Sigmoid colon (tissue), 7 donors: ENCODE results near the gene SYCE1L. TPM values are rescaled to one million over a fixed set of nuclear protein-coding genes. Genes with fewer than 3 reads are reported as not detected.

ENCODE experiments used
- DNase-seq: peaks from one replicate; pipeline ENCODE4 v3.0.0-alpha.2; 2019
- H3K27ac ChIP-seq, 4 donors: fragments of 200-600 bp; sonication (generic); one replicate each; pipeline ENCODE4 v1.5.1; 2016 to 2019; ENCODE audit warnings: mild to moderate bottlenecking in 1 of 4
- H3K27me3 ChIP-seq, 3 donors: fragments of 200-600 bp; sonication (generic); one replicate each; pipeline ENCODE4 v1.5.1; 2019; ENCODE audit warnings: mild to moderate bottlenecking in 1 of 3
- H3K36me3 ChIP-seq, 4 donors: fragments of 200-600 bp; sonication (generic); one replicate each; pipeline ENCODE4 v1.5.1; 2016 to 2019
- H3K4me1 ChIP-seq, 4 donors: fragments of 200-600 bp; sonication (generic); one replicate each; pipeline ENCODE4 v1.5.1; 2017 to 2019
- H3K4me3 ChIP-seq, 4 donors: fragments of 200-600 bp; sonication (generic); one replicate each; pipeline ENCODE4 v1.5.1; 2017 to 2019; ENCODE audit warnings: mild to moderate bottlenecking in 2 of 4, moderate library complexity in 1 of 4
- H3K9me3 ChIP-seq, 4 donors: fragments of 200-600 bp in 3 of 4; sonication (generic) in 3 of 4; one replicate each; pipeline versions ENCODE4 v1.5.1 to v1.6.1; 2013 to 2019
- CTCF ChIP-seq, 4 experiments: fragments of 450-650 bp in 3 of 4; fragments of 200-600 bp in 1 of 4; IDR thresholded peaks; one replicate each; pipeline ENCODE4 v1.5.1; 2016 to 2019; ENCODE audit warnings: antibody characterized with exemption in 4 of 4, mild to moderate bottlenecking in 3 of 4, moderate library complexity in 2 of 4
- EP300 ChIP-seq, 4 donors: sonication (generic); formaldehyde crosslinking; IDR thresholded peaks; one replicate each; pipeline ENCODE4 v1.6.1; 2017; ENCODE audit warnings: antibody characterized with exemption in 4 of 4
- POLR2A ChIP-seq, 2 donors: fragments of 450-650 bp; IDR thresholded peaks; one replicate each; pipeline ENCODE4 v1.6.1; 2016; ENCODE audit warnings: antibody characterized with exemption in 2 of 2, mild to moderate bottlenecking in 2 of 2, moderate library complexity in 2 of 2
- POLR2AphosphoS5 ChIP-seq, 4 donors: sonication (generic); formaldehyde crosslinking; IDR thresholded peaks; one replicate each; pipeline ENCODE4 v1.6.1; 2017; ENCODE audit warnings: antibody characterized with exemption in 4 of 4
- WGBS, 2 donors: extraction: QIAGEN DNeasy Blood & Tissue Kit; methylation state at CpG; one replicate each; pipeline ENCODE4 v1.1.7; 2013; 5-methylcytosine and 5-hydroxymethylcytosine counted together
- intact Hi-C: fragments of 100-400 bp; cut with DNase I; formaldehyde crosslinking; loops from one replicate; pipeline ENCODE4 v1.15.1; 2023
- polyA plus RNA-seq, 3 donors: library from polyadenylated mRNA; stranded (reverse); fragments of 200-250 nt; gene quantifications; one replicate each; pipeline ENCODE4 v1.2.3, GENCODE V29; 2013
- total RNA-seq, 4 donors: library from RNA; depleted of rRNA; stranded (reverse); fragments of >200 nt; gene quantifications; one replicate each; pipeline ENCODE4 v1.1.0, GENCODE V29; 2016
- donor health status: healthy with polysubstance abuse.
- donor health status: Bipolar disorder and iron deficiency.
- donor health status: healthy.

The SYCE1L gene
- total and polyA plus RNA-seq, 7 donors = 0.71 to 4.8 (median 1.2) TPM; not detected in 2

DNA sequence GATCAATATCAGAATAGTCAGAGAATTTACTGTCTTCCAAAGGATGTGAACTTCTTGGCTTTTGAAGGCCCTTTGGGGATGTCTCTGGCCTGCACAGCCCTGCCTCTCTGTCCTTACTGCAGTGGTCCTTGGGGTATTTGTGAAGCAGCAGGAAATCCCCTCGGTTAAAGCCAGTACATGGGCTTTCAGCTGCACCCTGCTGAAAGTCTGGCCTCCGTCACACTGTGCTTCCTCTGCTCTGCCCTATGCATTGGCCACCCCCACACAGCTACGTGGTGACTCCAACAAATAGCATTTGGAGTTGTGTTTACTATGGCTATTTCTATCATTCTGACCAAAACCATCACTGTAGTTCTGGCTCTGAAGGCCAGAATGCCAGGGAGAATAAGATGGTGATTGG lies 21.2 kb downstream of the SYCE1L start:
- intact Hi-C loops = no loop called here
- WGBS, 2 donors = 56 to 65% methylated on average over 3 of the region's 3 CpGs
- no peaks in the 10 kb centered on the region for H3K36me3 ChIP-seq
- TF ChIP-seq EP300 (IDR thresholded peaks at IDR 0.05) (no peak), CTCF (IDR thresholded peaks at IDR 0.05) (no peak), POLR2A (IDR thresholded peaks at IDR 0.05) (no peak), POLR2AphosphoS5 (IDR thresholded peaks at IDR 0.05) (no peak)
- no peak for DNase-seq
- peaks cover 0 to under 1% (median 0%) of the 10 kb centered on the region in 3 donors for H3K27me3 ChIP-seq
- no peaks in the 10 kb centered on the region for H3K9me3 ChIP-seq
- H3K27ac ChIP-seq = no peak overlapping the region
- H3K4me1 ChIP-seq = no peaks in the 10 kb centered on the region
- no peak overlapping the region for H3K4me3 ChIP-seq

DNA sequence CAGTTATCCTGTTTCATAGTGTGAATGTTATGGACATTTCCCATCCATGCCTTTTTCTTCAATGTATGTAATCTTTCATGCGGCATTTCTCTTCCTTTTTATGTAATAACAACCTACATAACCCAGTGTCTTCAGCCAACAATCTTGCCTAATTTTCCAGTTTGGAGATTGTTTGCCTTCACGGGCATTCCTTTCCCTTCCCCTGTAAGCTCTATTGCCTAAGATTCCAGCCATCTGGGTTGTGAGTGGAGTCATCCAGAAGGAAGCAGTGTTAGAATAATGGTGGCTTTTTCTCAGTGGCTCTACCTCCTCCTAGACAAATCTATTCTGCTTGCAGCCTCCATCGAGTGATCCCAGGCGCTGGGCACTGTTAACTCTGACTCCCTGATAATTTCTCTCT lies 22.3 kb downstream of the SYCE1L start:
- intact Hi-C loops = no loop called here
- Histone ChIP-seq H3K36me3 (no peaks in the 10 kb centered on the region), H3K4me1 (no peaks in the 10 kb centered on the region), H3K4me3 (no peak overlapping the region), H3K27ac (no peak overlapping the region), H3K9me3 (no peaks in the 10 kb centered on the region), H3K27me3 (peaks cover 0 to 11% (median 0%) of the 10 kb centered on the region in 3 donors)
- WGBS, 2 donors = 81 to 92% methylated on average over 4 of the region's 4 CpGs
- no peak for TF ChIP-seq EP300 (IDR thresholded peaks at IDR 0.05)
- TF ChIP-seq CTCF (IDR thresholded peaks at IDR 0.05) = no peak
- no peak for TF ChIP-seq POLR2AphosphoS5 (IDR thresholded peaks at IDR 0.05)
- no peak for TF ChIP-seq POLR2A (IDR thresholded peaks at IDR 0.05)
- no peak for DNase-seq

- Histone ChIP-seq H3K27ac (no peak overlapping the region), H3K4me1 (no peaks in the 10 kb centered on the region), H3K27me3 (peaks cover 0 to 13% (median 0%) of the 10 kb centered on the region in 3 donors), H3K9me3 (no peaks in the 10 kb centered on the region), H3K4me3 (no peak overlapping the region), H3K36me3 (no peaks in the 10 kb centered on the region)
- TF ChIP-seq CTCF (IDR thresholded peaks at IDR 0.05) = no peak
- no peak for TF ChIP-seq POLR2A (IDR thresholded peaks at IDR 0.05)
- intact Hi-C loops = no loop called here
- WGBS, 2 donors = 64 to 71% methylated on average over 10 of the region's 10 CpGs
- no peak for DNase-seq
Measured at GRCh38 chr16:77223184-77223583, 24.0 kb downstream of the SYCE1L start.

GRCh38 chr16:77225182-77225581 lies 26.0 kb downstream of the SYCE1L start:
- intact Hi-C loops = no loop called here
- H3K27me3 ChIP-seq = peaks cover 0 to 13% (median 0%) of the 10 kb centered on the region in 3 donors
- 87 to 94% methylated on average over 3 of the region's 3 CpGs for WGBS, 2 donors
- H3K27ac ChIP-seq = no peak overlapping the region
- H3K36me3 ChIP-seq = no peaks in the 10 kb centered on the region
- no peaks in the 10 kb centered on the region for H3K4me1 ChIP-seq
- no peak for DNase-seq
- no peak overlapping the region for H3K4me3 ChIP-seq
- TF ChIP-seq CTCF (IDR thresholded peaks at IDR 0.05) (no peak), POLR2A (IDR thresholded peaks at IDR 0.05) (no peak), POLR2AphosphoS5 (IDR thresholded peaks at IDR 0.05) (no peak), EP300 (IDR thresholded peaks at IDR 0.05) (no peak)
- no peaks in the 10 kb centered on the region for H3K9me3 ChIP-seq

- H3K27me3 ChIP-seq = peaks cover 0 to 13% (median 0%) of the 10 kb centered on the region in 3 donors
Measured at GRCh38 chr16:77227745-77228144, 28.5 kb downstream of the SYCE1L start.

More at GRCh38 chr16:77227745-77228144, 28.5 kb downstream of the SYCE1L start:
- no peaks in the 10 kb centered on the region for H3K36me3 ChIP-seq
- intact Hi-C loops = no loop called here
- WGBS, 2 donors = 69 to 84% methylated on average over 5 of the region's 5 CpGs
- H3K4me3 ChIP-seq = no peak overlapping the region
- H3K9me3 ChIP-seq = no peaks in the 10 kb centered on the region
- TF ChIP-seq POLR2A (IDR thresholded peaks at IDR 0.05) (no peak), EP300 (IDR thresholded peaks at IDR 0.05) (no peak), POLR2AphosphoS5 (IDR thresholded peaks at IDR 0.05) (no peak), CTCF (IDR thresholded peaks at IDR 0.05) (no peak)
- H3K4me1 ChIP-seq = no peaks in the 10 kb centered on the region
- no peak overlapping the region for H3K27ac ChIP-seq
- DNase-seq = no peak
